Activated T-cell treated with anti-CD3 and anti-CD28 coated beads, Interleukin-2, amount 50 U/mL, for 4 hours (primary cell): ENCODE data around the gene REXO5. TPM values are rescaled to one million over a fixed set of nuclear protein-coding genes. Genes with fewer than 3 reads are reported as not detected.
"Not testable (repeated sequence)": the region's sequence is repeated elsewhere in the genome, so short reads cannot be mapped to it uniquely, and the experiment has no call there.

Experiments used
- ATAC-seq, 2 donors: fragments of 200-7000 bp; cut with Tn5 transposase; one replicate each; pipeline ENCODE4 v1.10.0; 2021
- DNase-seq: peaks from one replicate; pipeline ENCODE4 v3.0.0-alpha.2; 2020
- H3K27me3 Mint-ChIP-seq: one replicate; pipeline ENCODE4 v1.8.0; 2021; ENCODE audit warnings: low read depth, mixed read lengths
- H3K36me3 Mint-ChIP-seq: one replicate; pipeline ENCODE4 v1.8.0; 2022; ENCODE audit warnings: mixed read lengths; ENCODE audit not compliant: insufficient read depth
- H3K4me1 Mint-ChIP-seq: one replicate; pipeline ENCODE4 v1.8.0; 2021; ENCODE audit warnings: low read depth, mixed read lengths
- H3K4me3 Mint-ChIP-seq: one replicate; pipeline ENCODE4 v1.8.0; 2021; ENCODE audit warnings: mild to moderate bottlenecking, moderate library complexity, mixed read lengths
- H3K9me3 Mint-ChIP-seq: one replicate; pipeline ENCODE4 v1.8.0; 2021; ENCODE audit warnings: mixed read lengths
- total RNA-seq, 3 donors: library from RNA; stranded (reverse); gene quantifications; one replicate each; pipeline ENCODE4 v1.2.1, GENCODE V29; 2021

The REXO5 gene, protein sequence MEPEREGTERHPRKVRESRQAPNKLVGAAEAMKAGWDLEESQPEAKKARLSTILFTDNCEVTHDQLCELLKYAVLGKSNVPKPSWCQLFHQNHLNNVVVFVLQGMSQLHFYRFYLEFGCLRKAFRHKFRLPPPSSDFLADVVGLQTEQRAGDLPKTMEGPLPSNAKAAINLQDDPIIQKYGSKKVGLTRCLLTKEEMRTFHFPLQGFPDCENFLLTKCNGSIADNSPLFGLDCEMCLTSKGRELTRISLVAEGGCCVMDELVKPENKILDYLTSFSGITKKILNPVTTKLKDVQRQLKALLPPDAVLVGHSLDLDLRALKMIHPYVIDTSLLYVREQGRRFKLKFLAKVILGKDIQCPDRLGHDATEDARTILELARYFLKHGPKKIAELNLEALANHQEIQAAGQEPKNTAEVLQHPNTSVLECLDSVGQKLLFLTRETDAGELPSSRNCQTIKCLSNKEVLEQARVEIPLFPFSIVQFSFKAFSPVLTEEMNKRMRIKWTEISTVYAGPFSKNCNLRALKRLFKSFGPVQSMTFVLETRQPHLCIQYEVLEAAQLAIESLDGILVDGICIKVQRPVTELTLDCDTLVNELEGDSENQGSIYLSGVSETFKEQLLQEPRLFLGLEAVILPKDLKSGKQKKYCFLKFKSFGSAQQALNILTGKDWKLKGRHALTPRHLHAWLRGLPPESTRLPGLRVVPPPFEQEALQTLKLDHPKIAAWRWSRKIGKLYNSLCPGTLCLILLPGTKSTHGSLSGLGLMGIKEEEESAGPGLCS
- total RNA-seq = 1 to 10 TPM; 2.9 to 3.9 (median 2.9) TPM

DNA sequence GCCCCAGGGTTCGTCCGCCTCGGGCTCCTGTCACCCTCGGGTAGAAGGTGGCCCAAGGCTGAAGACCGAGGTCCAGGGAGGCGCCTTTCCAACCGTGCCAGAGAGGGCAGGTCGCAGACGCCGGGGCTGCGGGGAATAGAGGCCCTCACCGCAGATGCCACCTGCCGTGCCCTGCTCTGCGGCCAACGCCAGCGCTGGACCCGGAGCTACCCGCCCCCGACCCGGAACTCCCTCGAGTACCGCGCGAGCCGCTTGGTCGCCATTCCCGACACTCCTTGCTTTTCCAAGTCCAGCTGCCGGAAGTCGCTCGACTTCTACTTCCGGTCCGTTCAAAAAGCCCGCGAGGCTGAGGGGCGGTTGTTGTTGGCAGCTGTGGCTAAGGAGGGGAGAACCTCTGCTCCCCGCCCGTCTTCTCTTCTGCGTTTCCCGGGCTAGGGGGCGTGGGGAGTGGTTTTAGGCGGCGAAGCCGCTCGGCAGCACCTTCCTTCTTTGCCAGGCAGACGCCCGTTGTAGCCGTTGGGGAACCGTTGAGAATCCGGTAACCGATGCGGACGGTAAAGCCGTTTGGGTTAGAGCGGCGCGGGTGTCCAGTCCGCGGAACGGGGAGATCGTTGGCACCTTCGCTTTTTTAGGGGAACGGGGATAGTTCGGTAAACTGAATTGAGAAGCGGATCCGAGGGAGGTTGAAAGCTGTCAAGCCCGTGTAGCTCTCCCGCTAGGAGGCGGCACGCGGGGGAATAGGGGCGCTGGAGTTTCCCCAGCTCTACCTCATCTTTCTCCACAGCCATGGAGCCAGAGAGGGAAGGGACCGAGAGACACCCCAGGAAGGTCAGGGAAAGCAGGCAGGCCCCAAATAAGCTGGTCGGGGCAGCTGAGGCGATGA, at the start of gene REXO5, which contains the start of gene ERI2:
TSS of gene REXO5 (plus strand) at position 360 of the 883 bp plus-strand sequence. CDS start at position 787, 427 bp downstream.
TSS of gene ERI2 (minus strand) at position 305 of the 883 bp plus-strand sequence. CDS start at position 263, 42 bp downstream.
- DNase-seq = peak; percentile 58
- Mint-ChIP-seq H3K9me3 (no peaks in the 10 kb centered on the region), H3K4me1 (peaks cover 8% of the 10 kb centered on the region), H3K36me3 (no peaks in the 10 kb centered on the region), H3K27me3 (no peaks in the 10 kb centered on the region), H3K4me3 (peak within 1 kb of the TSS; percentile 99)
- peak; percentile 88 to 91 for ATAC-seq

DNA sequence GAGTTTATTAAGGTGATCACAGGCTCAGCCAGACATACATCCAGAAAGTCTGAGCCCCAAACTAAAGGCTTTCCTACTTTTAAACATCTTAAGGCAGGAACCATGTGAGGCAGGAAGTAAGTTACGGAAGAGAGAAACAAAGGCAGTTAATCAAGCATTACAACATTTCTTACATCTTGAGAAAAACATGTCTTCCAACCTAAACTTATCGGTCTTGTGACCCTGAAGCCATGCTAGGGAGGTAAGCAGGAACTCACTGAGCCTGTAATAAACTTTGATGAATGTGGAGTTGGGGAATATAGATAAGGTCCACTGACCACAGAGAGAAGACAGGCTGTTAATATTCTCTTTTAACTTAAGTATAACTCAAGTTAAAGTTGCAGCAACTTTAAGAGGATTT, 46.0 kb upstream of the REXO5 start:
- ATAC-seq (no peak), DNase-seq (no peak)
- peaks cover 28% of the 10 kb centered on the region for H3K4me1 Mint-ChIP-seq
- H3K9me3 Mint-ChIP-seq = no peaks in the 10 kb centered on the region
- peaks cover 3% of the 10 kb centered on the region for H3K36me3 Mint-ChIP-seq
- no peak overlapping the region for H3K4me3 Mint-ChIP-seq
- H3K27me3 Mint-ChIP-seq = no peaks in the 10 kb centered on the region

DNA sequence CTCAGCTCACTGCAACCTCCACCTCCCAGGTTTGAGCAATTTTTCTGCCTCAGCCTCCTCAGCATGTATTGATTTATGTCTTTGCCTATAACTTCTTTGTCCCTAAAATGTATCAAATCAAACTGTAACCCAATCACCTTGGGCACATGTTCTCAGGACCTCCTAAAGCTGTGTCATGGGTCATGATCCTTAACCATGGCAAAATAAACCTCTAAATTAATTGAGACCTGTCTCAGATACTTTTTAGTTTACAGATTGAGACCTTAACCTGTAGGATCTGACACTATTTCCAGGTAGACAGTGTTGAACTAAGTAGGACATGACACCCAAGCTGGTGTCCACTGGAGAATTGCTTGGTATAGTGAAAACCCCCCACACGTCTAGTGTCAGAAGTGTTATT, 45.2 kb upstream of the REXO5 start:
- ATAC-seq = no peak
- no peak overlapping the region for H3K4me3 Mint-ChIP-seq
- no peaks in the 10 kb centered on the region for H3K27me3 Mint-ChIP-seq
- no peak for DNase-seq
- H3K9me3 Mint-ChIP-seq = no peaks in the 10 kb centered on the region
- peaks cover 3% of the 10 kb centered on the region for H3K36me3 Mint-ChIP-seq
- H3K4me1 Mint-ChIP-seq = peaks cover 28% of the 10 kb centered on the region

DNA sequence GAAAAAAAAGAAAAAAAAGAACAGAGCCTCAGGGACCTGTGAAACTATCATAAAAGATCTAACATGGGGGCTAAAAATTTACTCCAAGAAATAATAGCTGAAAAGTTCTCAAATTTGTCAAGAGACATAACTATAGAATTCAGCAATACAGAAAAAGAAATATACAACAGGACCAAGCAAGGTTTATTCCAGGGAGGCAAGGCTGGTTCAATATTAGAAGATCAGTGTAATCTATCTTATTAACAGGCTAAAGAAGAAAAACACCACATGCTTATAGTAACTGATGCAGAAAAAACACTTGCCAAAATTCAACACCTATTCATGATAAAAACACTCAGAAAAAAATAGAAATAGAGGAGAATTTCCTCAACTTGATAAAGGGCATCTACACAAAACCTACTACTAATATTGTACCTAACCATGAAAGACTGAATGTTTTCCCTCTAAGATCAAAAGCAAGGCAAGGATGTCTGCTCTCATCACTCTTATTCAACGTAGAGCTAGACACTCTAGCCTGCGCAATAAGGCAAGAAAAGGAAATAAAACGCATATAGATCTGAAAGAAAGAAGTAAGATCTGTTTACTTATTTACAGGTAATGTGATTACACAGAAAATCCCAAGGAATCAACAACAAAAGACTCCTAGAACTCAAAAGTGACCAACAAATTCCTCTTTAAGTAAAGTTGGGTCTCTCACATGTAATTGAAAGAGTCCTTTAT, 43.8 kb upstream of the REXO5 start:
- Mint-ChIP-seq H3K4me3 (peak overlapping the region; percentile 85), H3K27me3 (no peaks in the 10 kb centered on the region), H3K4me1 (peaks cover 28% of the 10 kb centered on the region), H3K9me3 (no peaks in the 10 kb centered on the region), H3K36me3 (peaks cover 3% of the 10 kb centered on the region)
- DNase-seq = no peak
- no peak for ATAC-seq

DNA sequence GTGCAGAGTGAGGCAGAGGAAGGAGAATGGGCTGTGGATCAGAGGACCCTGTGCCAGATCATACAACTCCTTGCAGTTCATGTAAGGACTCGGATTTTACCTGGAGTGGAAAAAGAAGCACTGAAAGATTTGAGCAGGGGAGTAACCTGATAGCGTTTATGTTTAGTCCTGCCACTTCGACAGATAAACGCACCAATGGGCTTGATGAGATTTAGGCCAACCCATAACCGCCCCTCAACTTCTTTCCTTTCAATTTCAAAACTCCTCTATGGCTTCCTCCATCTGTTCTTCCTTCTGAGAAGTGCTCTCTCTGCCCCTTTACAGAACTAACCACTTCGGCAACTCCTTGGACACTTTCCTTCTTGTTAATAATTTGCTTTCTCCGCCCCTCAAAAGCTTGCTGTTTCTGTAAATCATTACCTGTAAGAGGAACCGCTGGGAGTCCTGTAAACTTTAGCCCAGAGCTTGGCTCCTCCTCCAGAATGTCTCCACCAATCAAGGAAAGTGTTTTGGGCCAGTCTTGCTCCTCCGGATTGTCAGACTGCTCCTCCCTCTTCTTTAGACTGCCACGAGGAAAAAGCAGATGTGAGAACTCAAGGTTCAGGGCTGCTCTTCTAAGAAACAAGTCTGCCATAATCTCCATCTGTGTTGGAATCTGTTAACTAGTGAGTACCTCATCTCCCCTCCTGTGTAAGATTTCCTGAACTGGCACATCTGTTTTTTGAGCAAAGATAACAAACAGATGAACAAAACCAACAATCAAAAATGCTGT, 42.7 kb upstream of the REXO5 start, which contains the start of gene ACSM3:
TSS of gene ACSM3 (plus strand) at position 554 of the 772 bp plus-strand sequence. CDS start 6,021 bp downstream, outside the sequence.
- Mint-ChIP-seq H3K36me3 (peaks cover 3% of the 10 kb centered on the region), H3K4me1 (peaks cover 28% of the 10 kb centered on the region), H3K9me3 (no peaks in the 10 kb centered on the region), H3K27me3 (no peaks in the 10 kb centered on the region), H3K4me3 (peak within 1 kb of the TSS; percentile 85)
- DNase-seq = peak; percentile 43
- peak; percentile 99 for ATAC-seq

DNA sequence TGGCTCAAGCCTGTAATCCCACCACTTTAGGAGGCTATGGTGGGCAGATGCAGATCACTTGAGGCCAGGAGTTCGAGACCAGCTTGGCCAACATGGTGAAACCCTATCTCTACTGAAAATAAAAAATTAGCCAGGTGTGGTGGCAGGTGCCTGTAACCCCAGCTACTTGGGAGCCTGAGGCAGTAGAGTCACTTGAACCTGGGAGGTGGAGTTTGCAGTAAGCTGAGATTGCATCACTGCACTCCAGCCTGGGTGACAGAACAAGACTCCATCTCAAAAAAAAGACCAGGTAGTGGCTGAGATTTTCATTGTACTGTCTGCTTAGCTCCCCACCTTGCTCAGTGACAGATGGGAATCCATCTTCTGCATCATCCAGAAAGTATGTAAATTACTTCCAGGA, 41.9 kb upstream of the REXO5 start:
- H3K27me3 Mint-ChIP-seq, DNase-seq, H3K9me3 Mint-ChIP-seq, H3K36me3 Mint-ChIP-seq, ATAC-seq, H3K4me3 Mint-ChIP-seq: not testable (repeated sequence)
- H3K4me1 Mint-ChIP-seq = peaks cover 28% of the 10 kb centered on the region

DNA sequence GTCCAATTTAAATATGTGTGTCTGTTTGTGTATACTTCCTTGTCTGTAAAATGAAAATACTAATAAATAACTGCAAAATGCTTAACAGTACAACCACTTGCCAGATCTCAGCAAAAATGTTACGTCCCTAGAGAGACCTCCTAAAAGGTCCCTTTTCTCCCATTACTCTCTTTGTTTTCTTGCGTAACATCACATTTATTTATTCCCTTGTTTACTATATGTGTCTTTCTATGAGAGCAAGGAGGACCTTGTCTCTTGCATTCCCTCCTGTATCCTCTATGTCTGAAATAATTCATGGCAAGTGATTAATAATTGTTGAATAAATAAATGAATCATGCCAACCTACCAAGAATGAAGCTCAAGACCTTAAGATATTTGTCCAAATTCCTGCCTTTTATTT, 40.6 kb upstream of the REXO5 start:
- Mint-ChIP-seq H3K9me3 (no peaks in the 10 kb centered on the region), H3K36me3 (peaks cover 3% of the 10 kb centered on the region), H3K27me3 (no peaks in the 10 kb centered on the region), H3K4me3 (no peak overlapping the region), H3K4me1 (peaks cover 28% of the 10 kb centered on the region)
- ATAC-seq (no peak), DNase-seq (no peak)

DNA sequence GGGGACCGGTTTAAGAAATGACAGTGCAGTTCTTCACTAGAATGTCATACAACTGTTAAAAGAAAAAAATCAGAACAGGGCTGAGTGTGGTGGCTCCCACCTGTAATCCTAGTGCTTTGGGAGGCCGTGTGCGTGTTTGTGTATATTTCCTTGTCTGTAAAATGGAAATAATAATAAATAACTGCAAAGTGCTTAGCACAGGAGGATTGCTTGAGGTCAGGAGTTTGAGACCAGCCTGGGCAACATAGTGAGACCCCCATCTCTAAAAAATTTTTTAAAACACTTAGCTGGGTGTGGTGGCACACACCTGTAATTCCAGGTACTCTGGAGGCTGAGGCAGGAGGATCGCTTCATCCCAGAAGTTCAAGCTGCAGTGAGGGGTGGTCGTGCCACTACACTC, 40.0 kb upstream of the REXO5 start:
- no peaks in the 10 kb centered on the region for H3K9me3 Mint-ChIP-seq
- no peak for DNase-seq
- peaks cover 1% of the 10 kb centered on the region for H3K36me3 Mint-ChIP-seq
- ATAC-seq = no peak
- H3K4me3 Mint-ChIP-seq = no peak overlapping the region
- peaks cover 28% of the 10 kb centered on the region for H3K4me1 Mint-ChIP-seq
- H3K27me3 Mint-ChIP-seq = no peaks in the 10 kb centered on the region

DNA sequence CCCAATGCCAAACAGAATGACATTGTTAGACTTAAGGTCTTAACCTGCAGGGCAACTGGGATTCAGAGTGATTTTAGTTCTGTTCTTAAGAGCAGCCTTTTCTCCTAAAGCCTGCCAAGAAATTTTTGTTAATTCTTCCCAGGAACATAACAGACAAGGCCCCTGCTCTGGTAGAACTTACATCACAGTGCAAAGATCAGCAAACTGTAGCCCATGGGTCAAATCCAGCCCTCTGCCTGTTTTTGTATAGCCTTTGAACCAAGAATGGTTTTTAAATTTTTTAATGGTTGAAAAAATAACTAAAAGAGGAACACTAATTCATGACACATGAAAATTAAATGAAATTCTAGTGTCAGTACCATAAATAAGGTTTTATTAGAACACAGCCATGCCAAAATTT, 38.8 kb upstream of the REXO5 start:
- Mint-ChIP-seq H3K4me3 (no peak overlapping the region), H3K4me1 (peaks cover 23% of the 10 kb centered on the region), H3K27me3 (no peaks in the 10 kb centered on the region), H3K36me3 (peaks cover 1% of the 10 kb centered on the region), H3K9me3 (no peaks in the 10 kb centered on the region)
- DNase-seq (no peak), ATAC-seq (no peak)

DNA sequence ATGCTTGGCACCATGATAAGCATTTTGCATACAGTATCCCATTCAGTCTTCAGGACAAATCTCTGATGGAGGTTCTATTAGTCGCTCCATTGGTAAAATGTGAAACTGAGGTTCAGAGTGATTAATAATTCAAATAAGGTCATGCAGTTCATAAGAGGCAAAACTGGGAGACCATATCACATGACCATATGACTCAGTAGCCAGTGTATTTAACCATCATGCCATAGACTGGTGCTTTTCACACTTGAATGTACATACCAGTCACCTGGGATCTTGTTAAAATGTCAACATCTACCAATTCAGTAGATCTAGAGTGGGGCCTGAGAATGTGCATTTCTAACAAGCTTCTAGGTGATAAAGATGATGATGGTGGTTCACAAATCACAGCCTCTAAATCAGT, 38.2 kb upstream of the REXO5 start:
- ATAC-seq (no peak), DNase-seq (no peak)
- no peaks in the 10 kb centered on the region for H3K27me3 Mint-ChIP-seq
- H3K4me3 Mint-ChIP-seq = no peak overlapping the region
- H3K9me3 Mint-ChIP-seq = no peaks in the 10 kb centered on the region
- peaks cover 1% of the 10 kb centered on the region for H3K36me3 Mint-ChIP-seq
- H3K4me1 Mint-ChIP-seq = peaks cover 17% of the 10 kb centered on the region

DNA sequence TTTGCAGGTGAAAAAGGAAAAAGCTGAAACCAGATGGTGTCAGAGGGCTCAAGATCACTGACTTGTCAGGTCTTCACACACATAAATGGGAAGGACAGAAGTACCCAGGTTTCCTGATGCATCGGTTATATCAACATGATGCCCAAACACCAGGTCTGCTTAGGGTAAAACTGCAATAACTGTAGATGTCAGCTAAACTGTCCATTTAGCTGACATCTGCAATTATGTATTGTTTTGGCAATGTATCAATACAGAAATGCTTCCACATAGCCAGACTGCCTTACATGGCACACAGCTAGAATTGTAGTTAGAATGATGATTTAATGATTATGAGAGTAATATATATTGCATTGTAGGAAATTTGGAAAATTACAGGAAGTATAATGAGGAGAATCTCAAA, 37.5 kb upstream of the REXO5 start:
- DNase-seq = no peak
- Mint-ChIP-seq H3K9me3 (no peaks in the 10 kb centered on the region), H3K27me3 (no peaks in the 10 kb centered on the region), H3K36me3 (peaks cover 1% of the 10 kb centered on the region), H3K4me1 (peaks cover 10% of the 10 kb centered on the region), H3K4me3 (no peak overlapping the region)
- no peak for ATAC-seq

DNA sequence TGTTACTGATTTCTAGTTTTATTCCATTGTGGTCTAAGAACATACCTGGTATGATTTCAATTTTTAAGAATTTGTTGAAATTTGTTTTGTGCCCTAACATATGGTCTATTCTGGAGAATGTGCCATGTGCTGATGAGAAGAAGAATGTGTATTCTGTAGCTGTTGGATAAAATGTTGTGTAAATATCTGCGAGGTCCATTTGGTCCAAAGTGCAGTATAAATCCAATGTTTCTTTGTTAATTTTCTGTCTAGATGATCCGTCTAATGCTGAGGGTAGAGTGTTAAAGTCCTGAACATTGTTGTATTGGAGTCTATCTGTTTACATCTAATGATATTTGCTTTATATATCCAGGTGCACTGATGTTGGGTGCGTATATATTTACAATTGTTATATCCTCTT, 32.6 kb upstream of the REXO5 start:
- no peaks in the 10 kb centered on the region for H3K9me3 Mint-ChIP-seq
- ATAC-seq = no peak
- H3K4me3 Mint-ChIP-seq = no peak overlapping the region
- no peaks in the 10 kb centered on the region for H3K4me1 Mint-ChIP-seq
- DNase-seq = no peak
- no peaks in the 10 kb centered on the region for H3K27me3 Mint-ChIP-seq
- peaks cover 9% of the 10 kb centered on the region for H3K36me3 Mint-ChIP-seq
